ENCODE measurements around the gene PLAGL2.

Gene PLAGL2

GRCh38 chr20:32233286-32233685 lies 25.7 kb upstream of the PLAGL2 start:
- Histone ChIP-seq H3K9me2 (replicated peaks; ENCODE audit: low read depth, low read length) (no peaks in the 10 kb centered on the region), H3K9ac (ENCODE audit: low read depth, low read length, poor library complexity, severe bottlenecking) (no peak overlapping the region), H2AFZ (ENCODE audit: low read length) (no peak overlapping the region), H3K4me3 (ENCODE audit: low read length, poor library complexity, severe bottlenecking) (no peak overlapping the region), H3K27me3 (ENCODE audit: insufficient read depth, low read length, poor library complexity, severe bottlenecking) (no peaks in the 10 kb centered on the region), H3K4me1 (ENCODE audit: insufficient read depth, low read length, poor library complexity, severe bottlenecking) (peaks cover 5% of the 10 kb centered on the region), H3K36me3 (ENCODE audit: insufficient read depth, low read length) (peaks cover 60% of the 10 kb centered on the region; the same call in 1 of the 2 replicates), H3K4me2 (ENCODE audit: low read depth, low read length, poor library complexity, severe bottlenecking) (no peak overlapping the region), H3K9me3 (ENCODE audit: insufficient read depth, low read depth, low read length) (no peaks in the 10 kb centered on the region), H3K79me2 (ENCODE audit: insufficient read depth, low read length) (no peaks in the 10 kb centered on the region), H3F3A (ENCODE audit: low read depth) (no peaks in the 10 kb centered on the region), H4K20me1 (ENCODE audit: insufficient read depth, low read length, poor library complexity, severe bottlenecking) (no peaks in the 10 kb centered on the region)
- TF ChIP-seq CTCF (conservative IDR thresholded peaks at IDR 0.05; ENCODE audit: low read length) (no peak), EZH2phosphoT487 (IDR thresholded peaks at IDR 0.05; ENCODE audit: borderline replicate concordance) (no peak)

- Histone ChIP-seq H3K9ac (ENCODE audit: low read depth, low read length, poor library complexity, severe bottlenecking) (no peak overlapping the region), H3K4me3 (ENCODE audit: low read length, poor library complexity, severe bottlenecking) (no peak overlapping the region), H4K20me1 (ENCODE audit: insufficient read depth, low read length, poor library complexity, severe bottlenecking) (no peaks in the 10 kb centered on the region), H3K9me3 (ENCODE audit: insufficient read depth, low read depth, low read length) (no peaks in the 10 kb centered on the region), H3K36me3 (ENCODE audit: insufficient read depth, low read length) (peaks cover 60% of the 10 kb centered on the region; the same call in 1 of the 2 replicates), H3K4me2 (ENCODE audit: low read depth, low read length, poor library complexity, severe bottlenecking) (peak overlapping the region; percentile 36), H3F3A (ENCODE audit: low read depth) (no peaks in the 10 kb centered on the region), H3K9me2 (replicated peaks; ENCODE audit: low read depth, low read length) (no peaks in the 10 kb centered on the region), H3K79me2 (ENCODE audit: insufficient read depth, low read length) (no peaks in the 10 kb centered on the region), H3K27me3 (ENCODE audit: insufficient read depth, low read length, poor library complexity, severe bottlenecking) (no peaks in the 10 kb centered on the region), H2AFZ (ENCODE audit: low read length) (no peak overlapping the region), H3K4me1 (ENCODE audit: insufficient read depth, low read length, poor library complexity, severe bottlenecking) (peaks cover 5% of the 10 kb centered on the region)
- TF ChIP-seq EZH2phosphoT487 (IDR thresholded peaks at IDR 0.05; ENCODE audit: borderline replicate concordance) = no peak
- no peak for TF ChIP-seq CTCF (conservative IDR thresholded peaks at IDR 0.05; ENCODE audit: low read length)
Observed at GRCh38 chr20:32232326-32232886, 24.9 kb upstream of the PLAGL2 start.

DNA sequence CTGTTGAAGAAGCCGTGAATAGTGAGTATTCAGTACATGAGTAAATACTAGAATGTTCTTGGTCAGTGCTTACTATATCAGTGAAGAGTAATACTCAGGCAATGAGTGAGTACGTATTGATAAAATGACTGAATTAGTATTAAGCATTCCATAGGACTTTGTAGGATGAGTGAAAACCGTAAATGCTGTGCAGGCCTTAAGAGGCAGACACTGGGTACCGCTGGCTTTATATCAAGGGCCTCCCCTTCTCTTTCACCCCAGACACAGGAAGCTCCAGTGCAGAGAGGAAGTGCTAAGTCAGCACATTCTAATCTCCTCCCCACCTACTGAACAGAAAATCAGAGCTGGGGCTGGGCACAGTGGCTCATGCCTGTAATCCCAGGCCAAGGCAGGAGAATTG lies 24.3 kb upstream of the PLAGL2 start:
- H2AFZ ChIP-seq (ENCODE audit: low read length) = no peak overlapping the region
- H3K4me1 ChIP-seq (ENCODE audit: insufficient read depth, low read length, poor library complexity, severe bottlenecking) = peaks cover 5% of the 10 kb centered on the region
- H3K9ac ChIP-seq (ENCODE audit: low read depth, low read length, poor library complexity, severe bottlenecking) = no peak overlapping the region
- peaks cover 60% of the 10 kb centered on the region; the same call in 1 of the 2 replicates for H3K36me3 ChIP-seq (ENCODE audit: insufficient read depth, low read length)
- no peaks in the 10 kb centered on the region for H3K79me2 ChIP-seq (ENCODE audit: insufficient read depth, low read length)
- no peaks in the 10 kb centered on the region for H3F3A ChIP-seq (ENCODE audit: low read depth)
- peak overlapping the region; percentile 36 for H3K4me2 ChIP-seq (ENCODE audit: low read depth, low read length, poor library complexity, severe bottlenecking)
- no peaks in the 10 kb centered on the region for H4K20me1 ChIP-seq (ENCODE audit: insufficient read depth, low read length, poor library complexity, severe bottlenecking)
- TF ChIP-seq CTCF (conservative IDR thresholded peaks at IDR 0.05; ENCODE audit: low read length) = no peak
- no peak for TF ChIP-seq EZH2phosphoT487 (IDR thresholded peaks at IDR 0.05; ENCODE audit: borderline replicate concordance)
- H3K9me3 ChIP-seq (ENCODE audit: insufficient read depth, low read depth, low read length) = no peaks in the 10 kb centered on the region
- no peak overlapping the region for H3K4me3 ChIP-seq (ENCODE audit: low read length, poor library complexity, severe bottlenecking)
- no peaks in the 10 kb centered on the region for H3K9me2 ChIP-seq (replicated peaks; ENCODE audit: low read depth, low read length)
- no peaks in the 10 kb centered on the region for H3K27me3 ChIP-seq (ENCODE audit: insufficient read depth, low read length, poor library complexity, severe bottlenecking)
